HG03280 (cell line): ENCODE results near the gene ZNF772.
"Not testable (repeated sequence)": the region's sequence is repeated elsewhere in the genome, so short reads cannot be mapped to it uniquely, and the experiment has no call there.

ENCODE experiments used
- ATAC-seq: cut with Tn5 transposase; IDR thresholded peaks from one replicate; pipeline ENCODE4 v1.9.1; 2021; ENCODE audit warnings: mild to moderate bottlenecking, moderate library complexity; ENCODE audit not compliant: unreplicated experiment

Gene ZNF772

GRCh38 chr19:57477191-57478008, at the start of gene ZNF772:
ZNF772 (minus strand) TSS chr19:57477566; CDS start chr19:57477309, 257 bp downstream.
- ATAC-seq: peak; percentile 96

DNA sequence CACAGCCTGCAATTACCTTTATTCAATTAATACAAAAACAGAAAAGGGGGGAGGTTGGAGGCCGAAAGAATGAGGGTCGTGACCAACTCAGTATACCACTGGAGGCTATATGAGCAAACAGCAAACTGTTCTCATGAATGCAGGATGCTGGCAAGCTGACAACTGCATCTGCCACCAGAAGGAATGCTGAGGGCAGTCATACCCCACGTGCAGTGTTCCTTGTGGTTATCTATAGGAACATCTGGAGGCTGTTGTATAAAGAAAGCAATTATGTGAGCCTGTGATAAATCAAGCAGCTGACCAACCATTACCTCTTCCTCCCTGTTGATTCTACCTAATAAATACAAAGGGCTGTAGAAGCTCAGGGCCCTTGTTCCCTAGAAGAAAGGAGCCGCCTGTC, 40.7 kb upstream of the ZNF772 start:
- not testable (repeated sequence) for ATAC-seq

DNA sequence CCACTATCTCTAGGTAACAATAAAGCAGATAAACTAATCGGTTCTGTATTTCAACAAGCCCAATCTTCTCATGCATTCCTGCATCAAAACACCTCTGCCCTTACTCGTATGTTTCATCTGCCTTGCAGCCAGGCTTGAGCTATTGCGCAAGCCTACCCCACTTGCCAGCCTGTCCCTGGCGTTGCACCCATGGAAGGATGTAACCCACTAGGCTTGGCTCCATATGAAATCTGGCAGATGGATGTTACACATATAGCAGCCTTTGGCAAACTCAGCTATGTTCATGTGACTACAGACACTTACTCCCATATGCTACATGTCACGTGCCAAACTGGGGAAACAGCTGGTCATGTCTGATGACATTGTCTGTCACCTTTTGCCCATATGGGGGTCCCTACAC, 37.9 kb upstream of the ZNF772 start:
- ATAC-seq: no peak

- ATAC-seq: no peak
These were observed 35.5 kb upstream of the ZNF772 start for GRCh38 chr19:57512845-57513244.

DNA sequence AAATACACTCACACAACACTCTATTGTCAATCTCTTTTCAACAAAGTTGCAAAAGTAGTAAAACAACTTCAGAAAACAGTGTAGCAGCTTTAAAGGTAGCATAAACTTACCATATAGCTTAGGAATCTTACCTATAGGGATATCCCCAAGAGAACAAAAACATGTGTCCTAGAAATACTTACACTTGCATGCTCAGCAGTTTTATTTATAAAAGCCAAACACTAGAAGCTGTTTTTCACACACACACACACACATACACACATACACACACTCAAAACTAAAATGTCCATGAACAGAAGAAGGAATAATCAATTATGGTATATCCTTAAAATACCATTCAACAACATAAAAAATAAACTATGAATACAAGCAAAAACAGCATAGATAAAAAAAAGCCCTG, 34.1 kb upstream of the ZNF772 start:
- ATAC-seq: no peak

GRCh38 chr19:57506163-57506562, 28.8 kb upstream of the ZNF772 start:
- no peak for ATAC-seq

- not testable (repeated sequence) for ATAC-seq
These were observed 23.0 kb upstream of the ZNF772 start for GRCh38 chr19:57500400-57500799.

DNA sequence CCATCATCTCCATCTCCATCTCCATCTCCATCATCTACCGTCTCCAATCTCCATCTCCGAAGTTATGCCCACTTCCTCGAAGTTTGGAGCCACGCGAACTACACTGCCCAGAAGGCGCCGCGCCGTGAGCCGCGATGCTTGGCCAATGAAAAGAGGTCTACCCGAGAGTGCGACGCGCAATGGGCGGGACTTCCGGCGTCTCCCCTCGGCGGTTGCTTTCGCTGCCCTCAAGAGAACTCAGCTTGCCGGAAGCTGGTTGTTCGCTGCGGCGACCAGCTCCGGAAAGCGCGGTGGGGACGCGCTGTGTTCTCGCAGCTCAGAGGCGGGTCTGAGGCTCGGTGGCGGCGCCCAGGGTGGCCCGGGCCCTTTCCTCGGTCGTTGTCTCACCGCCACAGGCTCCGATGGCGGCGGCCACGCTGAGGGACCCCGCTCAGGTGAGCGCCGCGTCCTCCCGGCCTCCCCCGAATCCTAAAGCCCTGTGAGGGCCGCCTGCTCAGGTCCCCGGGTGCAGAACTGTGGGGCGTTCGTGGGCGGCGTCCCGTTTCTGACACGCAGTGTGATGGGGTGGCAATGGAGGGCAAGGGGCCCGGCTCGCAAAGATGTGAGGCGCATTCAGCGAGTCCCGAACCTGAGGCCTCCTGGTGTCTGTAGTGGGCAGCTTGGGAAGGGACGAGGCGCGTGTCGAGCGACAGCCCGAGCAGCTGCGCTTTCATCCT, 22.5 kb upstream of the ZNF772 start, which contains the start of gene ZNF773:
ZNF773 (plus strand) TSS at position 259 of the 716 bp plus-strand sequence; CDS start at position 402, 143 bp downstream.
- peak; percentile 100 for ATAC-seq

- ATAC-seq: not testable (repeated sequence)
These were observed 21.9 kb upstream of the ZNF772 start for GRCh38 chr19:57499332-57499679.

GRCh38 chr19:57488299-57488644, 10.9 kb upstream of the ZNF772 start:
- not testable (repeated sequence) for ATAC-seq

- peak; percentile 98 for ATAC-seq
These were observed 10.3 kb upstream of the ZNF772 start, which contains the start of gene ZNF419 for GRCh38 chr19:57487477-57488298. ZNF419 (plus strand) TSS chr19:57487750; CDS start chr19:57487951, 201 bp downstream.

GRCh38 chr19:57473646-57474045, 3.7 kb downstream of the ZNF772 start:
- no peak for ATAC-seq

DNA sequence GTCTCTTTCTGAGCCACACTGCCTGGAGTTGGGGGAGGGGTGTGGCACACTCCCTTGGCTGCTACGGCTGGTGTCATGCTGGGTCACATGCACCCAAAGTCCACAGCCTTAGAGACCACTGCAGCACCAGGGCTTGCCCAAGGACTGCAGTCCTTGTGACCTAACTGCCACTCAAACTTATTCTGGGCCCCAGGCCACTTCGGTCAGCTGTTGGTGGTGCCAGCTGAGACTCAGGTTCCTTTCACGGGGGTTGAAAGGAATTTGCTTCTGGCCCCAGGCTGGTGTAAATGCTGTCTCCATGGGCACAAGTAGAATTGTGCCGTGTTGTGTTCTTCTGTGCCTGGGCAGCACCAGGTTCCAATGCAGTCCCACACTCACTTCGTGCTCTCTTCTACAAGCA, 10.9 kb downstream of the ZNF772 start:
- no peak for ATAC-seq

DNA sequence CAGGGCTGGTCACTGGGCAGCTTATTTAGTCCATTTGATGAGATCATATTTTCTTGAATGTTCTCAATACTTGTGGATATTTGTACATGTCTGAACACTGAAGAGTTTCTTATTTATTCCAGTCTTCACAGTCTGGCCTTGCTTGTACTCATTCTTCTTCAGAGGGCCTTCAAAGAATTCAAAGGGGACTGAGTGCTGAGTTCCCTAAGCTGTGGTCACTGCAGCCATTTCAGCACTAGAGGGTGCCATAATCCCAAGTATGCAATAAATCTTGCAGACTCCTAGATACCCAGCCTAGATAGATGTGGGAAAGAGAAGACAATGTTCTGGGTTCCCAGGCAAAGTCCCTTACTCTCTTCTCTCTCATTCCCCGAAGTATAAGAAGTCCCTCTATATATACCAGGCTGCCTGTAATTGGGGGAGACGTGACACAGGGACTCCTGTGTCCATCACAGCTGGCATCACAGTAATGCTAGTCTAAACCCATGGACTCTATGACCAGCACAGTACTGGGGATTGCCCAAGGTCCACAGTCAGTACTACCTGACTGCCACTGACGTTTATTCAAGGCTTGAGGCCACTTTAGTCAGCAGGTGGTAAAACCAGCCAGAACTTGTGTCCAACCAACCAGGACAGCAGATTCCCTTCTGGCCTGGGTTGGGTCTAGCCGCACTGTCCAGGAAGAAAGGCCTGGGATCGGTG, 11.5 kb downstream of the ZNF772 start:
- no peak for ATAC-seq

GRCh38 chr19:57452307-57452706, 25.1 kb downstream of the ZNF772 start:
- ATAC-seq: no peak

- no peak for ATAC-seq
These were observed 34.2 kb downstream of the ZNF772 start for GRCh38 chr19:57443121-57443696.

DNA sequence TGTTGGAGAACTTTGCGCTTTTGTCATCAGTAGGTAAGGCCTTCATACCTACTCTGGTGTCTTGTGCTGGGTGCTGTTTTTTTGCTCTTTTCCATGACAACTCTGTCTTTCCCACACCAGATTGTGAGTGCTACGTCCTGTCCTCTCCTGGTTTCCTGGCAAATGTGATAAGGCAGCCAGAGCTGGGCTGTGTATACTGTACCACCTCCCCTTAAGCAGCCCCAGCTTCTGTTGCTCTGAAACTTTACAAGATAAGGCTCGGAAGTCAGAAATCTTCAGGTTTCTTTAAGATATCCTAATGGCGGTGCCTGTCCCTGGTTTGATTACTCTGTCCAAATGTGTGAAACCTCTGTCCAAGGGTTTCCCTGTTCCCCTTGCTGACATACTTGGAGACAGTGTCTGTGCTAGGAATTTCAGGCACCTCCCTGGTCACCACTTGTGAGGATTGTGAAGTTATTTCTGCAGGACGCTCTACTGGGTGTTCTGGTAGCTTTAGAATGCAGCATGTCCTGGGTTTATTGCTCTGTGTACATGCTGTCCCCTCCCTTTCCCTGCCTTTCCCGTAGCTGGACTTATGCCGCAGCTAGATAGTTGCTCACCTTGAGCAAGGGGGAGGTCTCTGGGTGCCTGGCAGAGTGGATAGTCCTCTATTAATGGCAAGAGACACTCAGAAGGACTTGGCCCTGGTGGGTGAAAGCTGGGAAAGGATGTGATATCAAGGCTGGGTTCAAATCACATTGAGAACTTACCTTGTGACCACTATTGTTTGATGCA, 35.2 kb downstream of the ZNF772 start:
- no peak for ATAC-seq

GRCh38 chr19:57438925-57439324, 38.4 kb downstream of the ZNF772 start:
- no peak for ATAC-seq

- ATAC-seq: no peak
These were observed 39.4 kb downstream of the ZNF772 start for GRCh38 chr19:57437931-57438330.
